Bronchial epithelial cell (primary cell): ENCODE data around the gene KCTD1. TPM values are rescaled to one million over a fixed set of nuclear protein-coding genes. Genes with fewer than 3 reads are reported as not detected.

Source experiments
- DNase-seq: peaks from one replicate; pipeline ENCODE4 v3.0.0-alpha.2; 2010; ENCODE audit warnings: low read depth
- FAIRE-seq: peaks from 2 replicates; lab custom pipeline; 2011; peaks lifted over from hg19 to GRCh38; lab: Jason Lieb, UNC
- H3K27me3 ChIP-seq: 2 replicates; pipeline ENCODE4 v1.5.1; 2011; ENCODE audit warnings: low read length; ENCODE audit not compliant: control insufficient read depth, insufficient read depth
- H3K36me3 ChIP-seq: 2 replicates; pipeline ENCODE4 v1.5.1; 2011; ENCODE audit warnings: low read length; ENCODE audit not compliant: control insufficient read depth, insufficient read depth
- H3K4me3 ChIP-seq: 2 replicates; pipeline ENCODE4 v1.5.1; 2011; ENCODE audit warnings: mild to moderate bottlenecking, low read depth, low read length, control low read depth
- CTCF ChIP-seq: IDR thresholded peaks from 2 replicates; pipeline ENCODE4 v1.5.1; 2011; ENCODE audit warnings: mild to moderate bottlenecking, moderate library complexity, low read length, control low read depth, inconsistent platforms; ENCODE audit not compliant: insufficient read depth, severe bottlenecking
- total RNA-seq: library from RNA; depleted of rRNA; stranded (reverse); fragments of >200 nt; gene quantifications from 2 replicates; pipeline ENCODE4 v1.2.1, GENCODE V29; 2014

KCTD1 gene
- total RNA-seq, 1 donor from 2014 or later, result 16.6 TPM

DNA sequence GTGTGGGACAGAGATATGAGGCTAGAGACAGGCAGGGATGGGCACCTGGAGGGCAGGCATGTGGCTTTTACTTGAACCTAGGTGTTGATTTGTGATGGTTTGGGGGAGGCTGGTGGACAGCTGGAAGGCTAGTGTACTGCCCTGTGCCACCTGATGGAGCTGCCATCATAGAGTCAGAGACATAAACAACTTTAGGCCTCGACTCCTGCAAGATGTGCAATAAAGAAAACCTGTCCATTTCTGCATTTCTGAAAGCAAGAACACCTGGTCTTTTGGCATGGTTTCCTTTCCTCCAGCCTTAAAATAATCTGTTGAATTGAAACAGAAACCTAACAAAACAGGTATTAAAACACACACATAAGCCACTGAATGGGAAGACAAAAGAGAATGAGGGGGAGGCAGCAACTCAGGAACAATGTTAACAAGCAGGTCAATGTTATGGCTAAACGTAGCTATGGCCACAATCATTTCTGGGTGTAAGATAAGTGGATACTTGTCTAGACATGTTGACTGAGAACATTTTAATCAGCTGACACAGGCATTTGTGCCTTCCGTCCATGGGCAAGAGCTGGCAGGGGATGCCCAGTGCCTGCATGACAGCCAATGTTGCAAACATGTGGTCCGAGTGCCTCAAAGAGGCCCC, 87.8 kb downstream of the KCTD1 start:
- TF ChIP-seq CTCF, result no peak
- no peaks in the 10 kb centered on the region for H3K27me3 ChIP-seq
- DNase-seq (peak; percentile 98), FAIRE-seq (peak; percentile 92)
- peaks cover 10% of the 10 kb centered on the region for H3K36me3 ChIP-seq
- no peak overlapping the region for H3K4me3 ChIP-seq

DNA sequence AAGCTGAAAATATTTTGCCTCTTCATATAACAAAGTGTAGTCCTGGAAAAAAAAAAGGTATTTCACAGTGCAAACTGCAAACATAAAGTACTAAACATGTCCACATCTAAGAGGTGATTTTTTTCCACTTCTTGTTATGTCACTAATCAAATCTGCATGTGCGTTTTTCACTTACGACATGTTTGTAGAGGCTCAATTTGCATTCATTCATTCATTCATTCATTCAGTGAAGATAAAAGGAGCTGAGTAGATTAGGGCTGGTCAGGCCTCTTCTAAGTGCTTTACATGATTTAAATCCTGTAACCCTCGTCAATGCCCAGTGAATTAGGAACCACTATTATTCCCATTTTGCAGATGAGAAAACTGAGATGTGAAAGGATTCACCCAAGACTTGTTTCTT, 88.5 kb downstream of the KCTD1 start:
- Histone ChIP-seq H3K36me3 (peaks cover 10% of the 10 kb centered on the region), H3K27me3 (no peaks in the 10 kb centered on the region), H3K4me3 (no peak overlapping the region)
- FAIRE-seq, result no peak
- DNase-seq, result no peak
- no peak for TF ChIP-seq CTCF

DNA sequence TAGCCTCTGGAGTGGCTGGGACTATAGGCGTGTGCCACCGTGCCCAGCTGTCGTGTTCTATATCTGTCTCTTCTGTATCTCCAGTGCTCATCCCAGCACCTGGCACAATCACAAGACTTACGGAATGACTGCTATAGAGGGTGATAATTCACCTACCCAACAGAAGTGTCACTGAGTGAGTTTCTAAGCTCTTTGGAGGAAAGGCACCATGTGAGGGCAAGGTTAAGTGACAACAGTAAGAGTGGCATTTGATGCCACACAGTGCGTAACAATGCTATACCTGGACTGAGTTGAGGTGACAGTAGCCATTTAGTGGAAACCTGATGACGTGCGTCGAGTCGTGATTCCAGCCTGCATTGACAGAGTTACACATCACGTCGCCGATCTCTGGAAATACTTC, 89.0 kb downstream of the KCTD1 start:
- H3K36me3 ChIP-seq, result peaks cover 12% of the 10 kb centered on the region

GRCh38 chr18:26458526-26459232, 89.7 kb downstream of the KCTD1 start:
- FAIRE-seq (no peak), DNase-seq (peak; percentile 86)
- TF ChIP-seq CTCF, result no peak
- Histone ChIP-seq H3K27me3 (no peaks in the 10 kb centered on the region), H3K4me3 (no peak overlapping the region), H3K36me3 (peaks cover 9% of the 10 kb centered on the region)

More for the DNA sequence above, 89.0 kb downstream of the KCTD1 start:
- DNase-seq (no peak), FAIRE-seq (no peak)
- H3K27me3 ChIP-seq, result no peaks in the 10 kb centered on the region
- TF ChIP-seq CTCF, result no peak
- H3K4me3 ChIP-seq, result no peak overlapping the region

GRCh38 chr18:26457611-26458353, 90.6 kb downstream of the KCTD1 start:
- DNase-seq (no peak), FAIRE-seq (no peak)
- no peaks in the 10 kb centered on the region for H3K27me3 ChIP-seq
- H3K4me3 ChIP-seq, result no peak overlapping the region
- peaks cover 9% of the 10 kb centered on the region for H3K36me3 ChIP-seq
- peak; percentile 11 for TF ChIP-seq CTCF
